GM23248 (cell line): Measurements from ENCODE around the gene ATP8A2. TPM values are rescaled to one million over a fixed set of nuclear protein-coding genes. Genes with fewer than 3 reads are reported as not detected.
A peak's percentile ranks its signal among the peaks of the same experiment; 100 is the strongest.

Source experiments
- DNase-seq: peaks from one replicate; pipeline ENCODE4 v3.0.0-alpha.2; 2015
- H2AFZ ChIP-seq: fragments of 200-600 bp; sonication (generic); 2 replicates; pipeline ENCODE4 v1.6.1; 2016; ENCODE audit warnings: antibody characterized with exemption
- H3F3A ChIP-seq: fragments of 200-600 bp; sonication (generic); 2 replicates; pipeline ENCODE4 v1.6.1; 2016; ENCODE audit warnings: mild to moderate bottlenecking, antibody characterized with exemption, mixed run types; ENCODE audit not compliant: insufficient read depth
- H3K27ac ChIP-seq: fragments of 200-600 bp; sonication (generic); 2 replicates; pipeline ENCODE4 v1.5.1; 2016; ENCODE audit warnings: mild to moderate bottlenecking
- H3K27me3 ChIP-seq: fragments of 200-600 bp; sonication (generic); replicated peaks from 2 replicates; pipeline ENCODE4 v1.6.1; 2016; ENCODE audit warnings: mild to moderate bottlenecking; ENCODE audit not compliant: insufficient read depth
- H3K36me3 ChIP-seq: fragments of 200-600 bp; sonication (generic); 2 replicates; pipeline ENCODE4 v1.6.1; 2016; ENCODE audit warnings: low read depth, mild to moderate bottlenecking
- H3K4me1 ChIP-seq: fragments of 200-600 bp; sonication (generic); 2 replicates; pipeline ENCODE4 v1.6.1; 2016; ENCODE audit warnings: mild to moderate bottlenecking; ENCODE audit not compliant: insufficient read depth
- H3K4me2 ChIP-seq: fragments of 200-600 bp; sonication (generic); one replicate; pipeline ENCODE4 v1.6.1; 2016; ENCODE audit warnings: mild to moderate bottlenecking; ENCODE audit not compliant: unreplicated experiment
- H3K4me3 ChIP-seq: fragments of 200-600 bp; sonication (generic); 2 replicates; pipeline ENCODE4 v1.5.1; 2016; ENCODE audit warnings: mild to moderate bottlenecking
- H3K79me2 ChIP-seq: fragments of 200-600 bp; sonication (generic); 2 replicates; pipeline ENCODE4 v1.6.1; 2016; ENCODE audit warnings: mild to moderate bottlenecking; ENCODE audit not compliant: insufficient read depth
- H3K9ac ChIP-seq: fragments of 200-600 bp; sonication (generic); 2 replicates; pipeline ENCODE4 v1.6.1; 2016; ENCODE audit warnings: mild to moderate bottlenecking
- H3K9me2 ChIP-seq: fragments of 200-600 bp; sonication (generic); 2 replicates; pipeline ENCODE4 v1.6.1; 2016; ENCODE audit warnings: mixed run types, mild to moderate bottlenecking, moderate library complexity; ENCODE audit not compliant: insufficient read depth
- H3K9me3 ChIP-seq: fragments of 200-600 bp; sonication (generic); one replicate; pipeline ENCODE4 v1.6.1; 2017; ENCODE audit warnings: low read depth
- H4K20me1 ChIP-seq: fragments of 200-600 bp; sonication (generic); 2 replicates; pipeline ENCODE4 v1.6.0; 2016; ENCODE audit not compliant: insufficient read depth
- EZH2 ChIP-seq: fragments of 200-600 bp; sonication (generic); IDR thresholded peaks from 2 replicates; pipeline ENCODE4 v1.6.1; 2018; ENCODE audit warnings: antibody characterized with exemption, mild to moderate bottlenecking; ENCODE audit not compliant: insufficient read depth, poor library complexity, severe bottlenecking
- EZH2phosphoT487 ChIP-seq: fragments of 200-600 bp; sonication (generic); IDR thresholded peaks from 2 replicates; pipeline ENCODE4 v1.6.1; 2018; ENCODE audit warnings: antibody characterized with exemption, moderate library complexity, mild to moderate bottlenecking, low read depth; ENCODE audit not compliant: insufficient read depth
- WGBS, 2 experiments: methylation state at CpG; one replicate each; pipeline ENCODE4 v1.1.6; 2015 to 2017; ENCODE audit warnings: low lambda C conversion rate in 2 of 2, low coverage in 1 of 2; ENCODE audit errors: missing lambda C conversion rate in 2 of 2; 5-methylcytosine and 5-hydroxymethylcytosine counted together
- in situ Hi-C: fragments of 300-500 bp; cut with MboI; formaldehyde crosslinking; loops from 2 replicates; pipeline ENCODE4 v1.15.0; 2020
- polyA plus RNA-seq: library from polyadenylated mRNA; unstranded; fragments of >200 nt; fragmentation: Nextera tagmentation; extraction: Ambion mirVana; gene quantifications from 2 replicates; pipeline ENCODE4 v1.2.1, GENCODE V29; 2016
- total RNA-seq: library from RNA; depleted of rRNA; stranded (reverse); fragments of >200 nt; shearing (Covaris generic); gene quantifications from 2 replicates; pipeline ENCODE4 v1.2.3, GENCODE V29; 2014

The ATP8A2 gene
- total and polyA plus RNA-seq, 2 experiments from 2014 or later: under 0.01 to 0.05 TPM

- 24 to 25% methylated on average over 3 of the region's 3 CpGs for WGBS, 2 experiments
- Histone ChIP-seq H3K9me2 (no peaks in the 10 kb centered on the region), H3K27me3 (no peaks in the 10 kb centered on the region; the same call in 1 of the 2 replicates), H3K4me2 (no peak overlapping the region), H3K4me3 (no peak overlapping the region), H3K9me3 (no peaks in the 10 kb centered on the region), H3K36me3 (no peaks in the 10 kb centered on the region), H2AFZ (no peak overlapping the region), H3K27ac (no peak overlapping the region), H3F3A (no peaks in the 10 kb centered on the region), H3K79me2 (no peaks in the 10 kb centered on the region), H4K20me1 (no peaks in the 10 kb centered on the region), H3K9ac (no peak overlapping the region), H3K4me1 (no peaks in the 10 kb centered on the region)
- DNase-seq: peak; percentile 3
- TF ChIP-seq EZH2phosphoT487 (no peak), EZH2 (no peak)
- in situ Hi-C loops: no loop called here
Observed at GRCh38 chr13:25988661-25989060, 616.9 kb downstream of the ATP8A2 start.

DNA sequence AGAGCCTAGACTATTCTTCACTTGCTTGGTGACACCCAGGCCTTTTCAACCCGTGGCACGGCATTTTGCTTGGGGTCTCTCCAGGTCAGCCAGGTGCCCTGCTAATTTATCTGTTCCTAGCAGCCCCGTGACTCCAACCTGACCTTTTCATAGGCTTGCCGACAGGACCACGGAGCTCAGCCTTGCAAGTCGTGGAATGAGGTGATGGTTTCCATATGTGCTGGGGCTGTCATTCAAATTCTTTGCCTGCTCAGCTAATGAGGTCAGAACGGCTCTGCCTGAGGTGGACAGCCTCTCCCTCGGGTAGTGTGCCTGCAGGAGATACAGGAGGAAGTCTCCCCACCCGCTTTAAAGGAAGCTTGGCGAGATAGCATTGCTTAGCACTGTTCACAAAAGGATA lies 619.0 kb downstream of the ATP8A2 start:
- Histone ChIP-seq H3K4me3 (no peak overlapping the region), H3K27ac (no peak overlapping the region), H3K4me1 (no peaks in the 10 kb centered on the region), H3K9ac (no peak overlapping the region), H4K20me1 (no peaks in the 10 kb centered on the region), H3K4me2 (no peak overlapping the region), H3K27me3 (no peaks in the 10 kb centered on the region; the same call in 1 of the 2 replicates), H3K36me3 (no peaks in the 10 kb centered on the region), H3K79me2 (no peaks in the 10 kb centered on the region), H3K9me3 (no peaks in the 10 kb centered on the region), H3F3A (no peaks in the 10 kb centered on the region), H3K9me2 (no peaks in the 10 kb centered on the region), H2AFZ (no peak overlapping the region)
- in situ Hi-C loops: no loop called here
- 9 to 12% methylated on average over 10 of the region's 10 CpGs for WGBS, 2 experiments
- TF ChIP-seq EZH2phosphoT487 (no peak), EZH2 (no peak)
- no peak for DNase-seq

DNA sequence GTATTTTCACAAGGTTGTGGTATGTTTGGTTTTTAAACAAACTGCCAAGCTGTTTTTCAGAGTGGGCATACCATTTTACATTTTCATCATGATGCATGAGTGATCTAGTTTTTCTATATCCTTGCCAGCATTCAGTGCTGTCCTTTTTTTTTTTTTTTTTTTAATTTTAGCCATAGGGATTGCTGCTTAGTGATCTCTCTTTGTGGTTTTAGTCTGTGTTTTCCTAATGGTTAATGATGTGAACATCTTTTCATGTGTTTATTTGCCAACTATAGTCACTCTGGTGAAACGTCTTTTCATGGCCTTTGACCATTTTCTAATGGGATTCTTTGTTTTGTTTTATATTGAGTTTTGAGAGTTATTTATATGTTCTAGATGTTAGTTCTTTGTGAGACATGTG lies 620.3 kb downstream of the ATP8A2 start:
- in situ Hi-C loops: no loop called here
- H3K4me3 ChIP-seq: no peak overlapping the region
- 4 to 5% methylated on average over 1 of the region's 1 CpG for WGBS, 2 experiments
- no peaks in the 10 kb centered on the region for H3K27me3 ChIP-seq
- no peak overlapping the region for H3K4me2 ChIP-seq
- no peaks in the 10 kb centered on the region for H3K9me3 ChIP-seq
- no peak for DNase-seq
- no peaks in the 10 kb centered on the region for H3K4me1 ChIP-seq
- H4K20me1 ChIP-seq: no peaks in the 10 kb centered on the region
- TF ChIP-seq EZH2phosphoT487 (no peak), EZH2 (no peak)
- no peak overlapping the region for H2AFZ ChIP-seq
- H3K27ac ChIP-seq: no peak overlapping the region
- H3K9me2 ChIP-seq: no peaks in the 10 kb centered on the region
- no peaks in the 10 kb centered on the region for H3F3A ChIP-seq
- H3K9ac ChIP-seq: no peak overlapping the region
- no peaks in the 10 kb centered on the region for H3K79me2 ChIP-seq
- H3K36me3 ChIP-seq: no peaks in the 10 kb centered on the region

GRCh38 chr13:26007261-26008125 lies 635.7 kb downstream of the ATP8A2 start:
- H3K9ac ChIP-seq: no peak overlapping the region
- H3K9me2 ChIP-seq: no peaks in the 10 kb centered on the region
- H3K79me2 ChIP-seq: no peaks in the 10 kb centered on the region
- 10 to 13% methylated on average over 1 of the region's 1 CpG for WGBS, 2 experiments
- no peaks in the 10 kb centered on the region for H3F3A ChIP-seq
- no peaks in the 10 kb centered on the region; the same call in 1 of the 2 replicates for H3K27me3 ChIP-seq
- no peak overlapping the region for H3K4me2 ChIP-seq
- in situ Hi-C loops: no loop called here
- no peak overlapping the region for H3K4me3 ChIP-seq
- TF ChIP-seq EZH2phosphoT487: no peak
- no peak overlapping the region for H3K27ac ChIP-seq
- no peaks in the 10 kb centered on the region for H3K36me3 ChIP-seq
- no peaks in the 10 kb centered on the region for H4K20me1 ChIP-seq
- H2AFZ ChIP-seq: no peak overlapping the region
- H3K4me1 ChIP-seq: no peaks in the 10 kb centered on the region
- no peak for DNase-seq
- no peaks in the 10 kb centered on the region for H3K9me3 ChIP-seq
